ENCODE measurements around the gene MZT1.

MZT1 gene

DNA sequence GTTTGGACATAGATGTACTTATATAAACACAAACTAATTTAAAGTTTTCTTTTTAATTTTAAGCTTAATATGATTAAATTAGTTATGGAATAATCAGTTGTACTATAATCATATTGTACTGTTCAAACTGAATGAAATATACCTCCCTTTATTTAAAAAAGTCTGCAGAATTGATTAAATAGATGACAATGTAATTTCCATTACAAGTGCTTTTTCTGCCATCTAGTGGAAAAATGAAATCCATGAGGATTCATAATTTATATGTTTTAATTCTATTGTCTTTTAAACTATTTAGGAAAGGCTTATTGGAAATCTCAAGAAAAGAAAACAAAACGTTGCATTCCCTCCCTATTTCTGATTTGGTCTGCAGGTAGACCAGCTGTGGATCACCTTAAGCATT, 30.9 kb downstream of the MZT1 start:
- H3K79me2 ChIP-seq (ENCODE audit: insufficient read depth, low read length): no peaks in the 10 kb centered on the region
- TF ChIP-seq EZH2phosphoT487 (IDR thresholded peaks at IDR 0.05; ENCODE audit: borderline replicate concordance): no peak
- peak; percentile 50 for TF ChIP-seq CTCF (conservative IDR thresholded peaks at IDR 0.05; ENCODE audit: low read length)
- no peak overlapping the region for H2AFZ ChIP-seq (ENCODE audit: low read length)
- H3F3A ChIP-seq (ENCODE audit: low read depth): no peaks in the 10 kb centered on the region
- H3K36me3 ChIP-seq (ENCODE audit: insufficient read depth, low read length): no peaks in the 10 kb centered on the region
- H3K4me3 ChIP-seq (ENCODE audit: low read length, poor library complexity, severe bottlenecking): no peak overlapping the region
- H3K4me1 ChIP-seq (ENCODE audit: insufficient read depth, low read length, poor library complexity, severe bottlenecking): no peaks in the 10 kb centered on the region
- no peaks in the 10 kb centered on the region for H3K9me3 ChIP-seq (ENCODE audit: insufficient read depth, low read depth, low read length)
- H3K27me3 ChIP-seq (ENCODE audit: insufficient read depth, low read length, poor library complexity, severe bottlenecking): no peaks in the 10 kb centered on the region
- no peak overlapping the region for H3K4me2 ChIP-seq (ENCODE audit: low read depth, low read length, poor library complexity, severe bottlenecking)
- no peaks in the 10 kb centered on the region for H3K9me2 ChIP-seq (replicated peaks; ENCODE audit: low read depth, low read length)
- no peaks in the 10 kb centered on the region for H4K20me1 ChIP-seq (ENCODE audit: insufficient read depth, low read length, poor library complexity, severe bottlenecking)
- H3K9ac ChIP-seq (ENCODE audit: low read depth, low read length, poor library complexity, severe bottlenecking): no peak overlapping the region

DNA sequence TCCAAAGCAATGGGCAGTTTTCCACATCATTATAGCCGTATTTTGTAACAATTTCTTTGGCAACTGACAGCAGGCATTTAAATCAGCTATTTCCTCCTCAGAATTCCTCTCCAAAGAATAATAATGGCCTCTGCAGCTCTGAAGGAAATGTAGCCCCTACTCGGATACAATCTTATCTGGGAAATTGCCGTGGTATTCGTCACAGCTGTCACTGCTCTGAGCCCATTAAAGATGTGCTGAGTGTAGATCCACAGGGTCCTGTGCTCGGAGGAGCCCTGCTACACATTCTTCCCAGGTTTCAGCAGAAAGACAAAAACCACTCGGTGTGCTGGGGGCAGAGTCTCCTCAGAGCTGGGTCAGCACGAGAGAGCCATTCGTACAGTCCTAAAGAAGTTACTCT, 33.1 kb downstream of the MZT1 start:
- Histone ChIP-seq H3K4me1 (ENCODE audit: insufficient read depth, low read length, poor library complexity, severe bottlenecking) (no peaks in the 10 kb centered on the region), H3K79me2 (ENCODE audit: insufficient read depth, low read length) (no peaks in the 10 kb centered on the region), H3K36me3 (ENCODE audit: insufficient read depth, low read length) (no peaks in the 10 kb centered on the region), H4K20me1 (ENCODE audit: insufficient read depth, low read length, poor library complexity, severe bottlenecking) (no peaks in the 10 kb centered on the region), H3K4me3 (ENCODE audit: low read length, poor library complexity, severe bottlenecking) (no peak overlapping the region), H3K9me3 (ENCODE audit: insufficient read depth, low read depth, low read length) (no peaks in the 10 kb centered on the region), H3K4me2 (ENCODE audit: low read depth, low read length, poor library complexity, severe bottlenecking) (no peak overlapping the region), H3K9me2 (replicated peaks; ENCODE audit: low read depth, low read length) (no peaks in the 10 kb centered on the region), H3F3A (ENCODE audit: low read depth) (no peaks in the 10 kb centered on the region), H2AFZ (ENCODE audit: low read length) (no peak overlapping the region), H3K9ac (ENCODE audit: low read depth, low read length, poor library complexity, severe bottlenecking) (no peak overlapping the region), H3K27me3 (ENCODE audit: insufficient read depth, low read length, poor library complexity, severe bottlenecking) (no peaks in the 10 kb centered on the region)
- TF ChIP-seq CTCF (conservative IDR thresholded peaks at IDR 0.05; ENCODE audit: low read length) (no peak), EZH2phosphoT487 (IDR thresholded peaks at IDR 0.05; ENCODE audit: borderline replicate concordance) (no peak)

- Histone ChIP-seq H3K27me3 (ENCODE audit: insufficient read depth, low read length, poor library complexity, severe bottlenecking) (no peaks in the 10 kb centered on the region), H3F3A (ENCODE audit: low read depth) (no peaks in the 10 kb centered on the region), H3K9me3 (ENCODE audit: insufficient read depth, low read depth, low read length) (no peaks in the 10 kb centered on the region), H3K4me1 (ENCODE audit: insufficient read depth, low read length, poor library complexity, severe bottlenecking) (no peaks in the 10 kb centered on the region), H2AFZ (ENCODE audit: low read length) (no peak overlapping the region), H3K9ac (ENCODE audit: low read depth, low read length, poor library complexity, severe bottlenecking) (no peak overlapping the region), H3K4me3 (ENCODE audit: low read length, poor library complexity, severe bottlenecking) (no peak overlapping the region), H4K20me1 (ENCODE audit: insufficient read depth, low read length, poor library complexity, severe bottlenecking) (no peaks in the 10 kb centered on the region), H3K79me2 (ENCODE audit: insufficient read depth, low read length) (no peaks in the 10 kb centered on the region), H3K4me2 (ENCODE audit: low read depth, low read length, poor library complexity, severe bottlenecking) (no peak overlapping the region), H3K36me3 (ENCODE audit: insufficient read depth, low read length) (no peaks in the 10 kb centered on the region), H3K9me2 (replicated peaks; ENCODE audit: low read depth, low read length) (no peaks in the 10 kb centered on the region)
- TF ChIP-seq EZH2phosphoT487 (IDR thresholded peaks at IDR 0.05; ENCODE audit: borderline replicate concordance) (no peak), CTCF (conservative IDR thresholded peaks at IDR 0.05; ENCODE audit: low read length) (no peak)
Measured at GRCh38 chr13:72693832-72694231, 33.6 kb downstream of the MZT1 start.

Measured in Loucy (cell line).